ENCODE data around the gene BMPR1A. TPM values are rescaled to one million over a fixed set of nuclear protein-coding genes. Genes with fewer than 3 reads are reported as not detected.
"Not testable (repeated sequence)": the region's sequence is repeated elsewhere in the genome, so short reads cannot be mapped to it uniquely, and the experiment has no call there.

BMPR1A gene
- total RNA-seq, 1 donor from 2014 or later, result 11.8 TPM

GRCh38 chr10:86979977-86980448 is 223.6 kb downstream of the BMPR1A start:
- no peak for ATAC-seq (ENCODE audit: low read depth)
- TF ChIP-seq CTCF (IDR thresholded peaks at IDR 0.05), result no peak
- Mint-ChIP-seq H3K4me3 (no peak overlapping the region), H3K9me3 (no peaks in the 10 kb centered on the region), H3K36me3 (ENCODE audit: low read depth) (no peaks in the 10 kb centered on the region), H3K27me3 (peaks cover 11% of the 10 kb centered on the region), H3K4me1 (no peaks in the 10 kb centered on the region), H3K27ac (no peak overlapping the region)
- ChIA-PET CTCF (no interaction called here), POLR2A (interaction anchor here (0.6 kb wide), 1 partner anchor 10 kb away, joined by 3 read pairs; no protein-coding TSS in a partner anchor)
- intact Hi-C loops (cut with micrococcal nuclease), result no loop called here
- no peak for DNase-seq

GRCh38 chr10:86981020-86981419 is 224.6 kb downstream of the BMPR1A start:
- H3K9me3 Mint-ChIP-seq; H3K36me3 Mint-ChIP-seq (ENCODE audit: low read depth); H3K27ac Mint-ChIP-seq; H3K4me1 Mint-ChIP-seq; ATAC-seq (ENCODE audit: low read depth); intact Hi-C loops (cut with micrococcal nuclease); CTCF ChIA-PET; H3K4me3 Mint-ChIP-seq; POLR2A ChIA-PET; DNase-seq: not testable (repeated sequence)
- H3K27me3 Mint-ChIP-seq, result peaks cover 13% of the 10 kb centered on the region

GRCh38 chr10:86981716-86982115 is 225.3 kb downstream of the BMPR1A start:
- DNase-seq (no peak), ATAC-seq (ENCODE audit: low read depth) (no peak)
- H3K9me3 Mint-ChIP-seq, result no peaks in the 10 kb centered on the region
- intact Hi-C loops (cut with micrococcal nuclease), result no loop called here
- no peak for TF ChIP-seq CTCF (IDR thresholded peaks at IDR 0.05)
- H3K36me3 Mint-ChIP-seq (ENCODE audit: low read depth), result no peaks in the 10 kb centered on the region
- POLR2A ChIA-PET, result no interaction called here
- H3K4me1 Mint-ChIP-seq, result no peaks in the 10 kb centered on the region
- CTCF ChIA-PET, result no interaction called here
- H3K27me3 Mint-ChIP-seq, result peaks cover 18% of the 10 kb centered on the region
- no peak overlapping the region for H3K4me3 Mint-ChIP-seq
- no peak overlapping the region for H3K27ac Mint-ChIP-seq

Other genes with a start within 250 kb of the BMPR1A start
- gene WAPL, start 234.8 kb upstream of the BMPR1A start, total RNA-seq, result 35.9 and 38.5 TPM in 2 replicates
- not detected in 2 replicates for gene OPN4, start 102.1 kb upstream of the BMPR1A start, total RNA-seq
- not detected in 2 replicates for gene LDB3, start 88.1 kb upstream of the BMPR1A start, total RNA-seq
- 0.27 and 0.29 TPM in 2 replicates for gene MMRN2, start 201.0 kb downstream of the BMPR1A start, total RNA-seq
- gene SNCG, start 202.0 kb downstream of the BMPR1A start, total RNA-seq, result not detected in 2 replicates
- gene ADIRF, start 211.9 kb downstream of the BMPR1A start, total RNA-seq, result 7.9 and 9.5 TPM in 2 replicates

All from activated B cell treated with CpG ODN at 0.5 μM for 24 hours (primary cell).